CD4-positive, alpha-beta memory T cell (primary cell): ENCODE measurements around the gene SLCO3A1. TPM values are rescaled to one million over a fixed set of nuclear protein-coding genes. Genes with fewer than 3 reads are reported as not detected.
A peak's percentile ranks its signal among the peaks of the same experiment; 100 is the strongest.

Source experiments
- CTCF ChIA-PET: fragments of 350-600 bp; sonication (Branson Sonifier 250); formaldehyde crosslinking; loops from one replicate; lab custom pipeline; 2021; ENCODE audit warnings: inconsistent platforms; ENCODE audit not compliant: partially characterized antibody; lab: Charles Lee
- POLR2A ChIA-PET: fragments of 350-600 bp; sonication (Branson Sonifier 250); formaldehyde crosslinking; loops from one replicate; lab custom pipeline; 2021; ENCODE audit not compliant: partially characterized antibody; lab: Charles Lee
- DNase-seq, 5 donors: peaks; one replicate each; pipeline versions ENCODE4 v3.0.0 to v3.0.0-alpha.2; 2020 to 2022; ENCODE audit warnings: mixed read lengths in 1 of 5
- H3K27ac ChIP-seq: one replicate; pipeline ENCODE4 v1.7.0; 2013; ENCODE audit warnings: low read depth, low read length
- H3K27me3 ChIP-seq: 2 replicates; pipeline ENCODE4 v1.7.0; 2013; ENCODE audit warnings: mild to moderate bottlenecking, low read length, moderate library complexity; ENCODE audit not compliant: insufficient read depth
- H3K36me3 ChIP-seq: 2 replicates; pipeline ENCODE4 v1.7.0; 2013; ENCODE audit warnings: mild to moderate bottlenecking, low read length, moderate library complexity; ENCODE audit not compliant: insufficient read depth
- H3K4me1 ChIP-seq: 2 replicates; pipeline ENCODE4 v1.7.0; 2013; ENCODE audit warnings: mild to moderate bottlenecking, low read length, moderate library complexity; ENCODE audit not compliant: insufficient read depth
- H3K4me3 ChIP-seq, 2 donors: one replicate each; pipeline ENCODE4 v1.7.0; 2013; ENCODE audit warnings: low read length in 2 of 2, mild to moderate bottlenecking in 1 of 2
- H3K9me3 ChIP-seq, 2 donors: one replicate each; pipeline ENCODE4 v1.7.0; 2013; ENCODE audit warnings: low read length in 2 of 2, control low read depth in 1 of 2; ENCODE audit not compliant: control insufficient read depth in 1 of 2
- H3K27ac Mint-ChIP-seq, 7 donors: one replicate each; pipeline ENCODE4 v1.8.0; 2020 to 2021; ENCODE audit warnings: mixed read lengths in 7 of 7, mild to moderate bottlenecking in 6 of 7, inconsistent platforms in 3 of 7, moderate library complexity in 3 of 7
- H3K27me3 Mint-ChIP-seq, 2 donors: one replicate each; pipeline ENCODE4 v1.8.0; 2020 to 2021; ENCODE audit warnings: mixed read lengths in 2 of 2
- H3K36me3 Mint-ChIP-seq, 2 donors: one replicate each; pipeline ENCODE4 v1.8.0; 2020 to 2021; ENCODE audit warnings: mixed read lengths in 2 of 2, inconsistent platforms in 1 of 2, mild to moderate bottlenecking in 1 of 2
- H3K4me1 Mint-ChIP-seq, 4 donors: one replicate each; pipeline ENCODE4 v1.8.0; 2020 to 2021; ENCODE audit warnings: mixed read lengths in 4 of 4, mild to moderate bottlenecking in 1 of 4
- H3K4me3 Mint-ChIP-seq, 8 donors: one replicate each; pipeline ENCODE4 v1.8.0; 2020 to 2021; ENCODE audit warnings: mixed read lengths in 8 of 8, mild to moderate bottlenecking in 7 of 8, moderate library complexity in 6 of 8, inconsistent platforms in 3 of 8
- H3K9me3 Mint-ChIP-seq, 8 donors: one replicate each; pipeline ENCODE4 v1.8.0; 2020 to 2021; ENCODE audit warnings: mixed read lengths in 8 of 8, mild to moderate bottlenecking in 5 of 8, inconsistent platforms in 3 of 8, moderate library complexity in 1 of 8
- intact Hi-C: fragments of 100-400 bp; cut with micrococcal nuclease; formaldehyde crosslinking; loops from one replicate; pipeline ENCODE4 v1.15.1; 2023
- polyA plus RNA-seq, 2 donors: library from polyadenylated mRNA; unstranded; fragments of 300-500 nt; fragmentation: Illumina TruSeq; gene quantifications; one replicate each; pipeline ENCODE4 v1.2.3, GENCODE V29; 2021
- total RNA-seq, 2 experiments: library from RNA; stranded (reverse); gene quantifications; one replicate each; pipeline ENCODE4 v1.2.3, GENCODE V29; 2021

Gene SLCO3A1
- total and polyA plus RNA-seq, 4 experiments from 2014 or later: 30.9 to 61.3 (median 31.9) TPM

- H3K27me3 Mint-ChIP-seq: no peaks in the 10 kb centered on the region
- H3K4me3 ChIP-seq: no peak overlapping the region
- H3K4me1 ChIP-seq: peaks cover 51% of the 10 kb centered on the region
- peak overlapping the region in 4 of 7 donors; percentile 3 to 52 (median 37) for H3K27ac Mint-ChIP-seq
- CTCF ChIA-PET: no interaction called here
- H3K36me3 ChIP-seq: no peaks in the 10 kb centered on the region
- H3K9me3 ChIP-seq: no peaks in the 10 kb centered on the region
- POLR2A ChIA-PET: no interaction called here
- H3K4me1 Mint-ChIP-seq: peaks cover 57 to 74% (median 63%) of the 10 kb centered on the region in 4 donors
- H3K27me3 ChIP-seq: no peaks in the 10 kb centered on the region
- H3K36me3 Mint-ChIP-seq: no peaks in the 10 kb centered on the region
- no peaks in the 10 kb centered on the region for H3K9me3 Mint-ChIP-seq
- H3K4me3 Mint-ChIP-seq: peak overlapping the region; percentile 19 to 64 (median 38)
- no peak overlapping the region for H3K27ac ChIP-seq
- intact Hi-C loops: no loop called here
- DNase-seq: peak in 2 of 5 donors; percentile 7 to 18
These were observed 158.3 kb downstream of the SLCO3A1 start for GRCh38 chr15:92011611-92012367.

GRCh38 chr15:92012368-92012629, 158.8 kb downstream of the SLCO3A1 start:
- Histone ChIP-seq H3K27ac (no peak overlapping the region), H3K9me3 (no peaks in the 10 kb centered on the region), H3K4me3 (no peak overlapping the region), H3K36me3 (no peaks in the 10 kb centered on the region), H3K4me1 (peaks cover 46% of the 10 kb centered on the region), H3K27me3 (no peaks in the 10 kb centered on the region)
- POLR2A ChIA-PET: no interaction called here
- Mint-ChIP-seq H3K4me1 (peaks cover 58 to 74% (median 63%) of the 10 kb centered on the region in 4 donors), H3K27ac (no peak overlapping the region), H3K9me3 (no peaks in the 10 kb centered on the region), H3K4me3 (peak overlapping the region in 5 of 8 donors; percentile 19 to 58 (median 38)), H3K27me3 (no peaks in the 10 kb centered on the region), H3K36me3 (no peaks in the 10 kb centered on the region)
- no peak for DNase-seq
- CTCF ChIA-PET: no interaction called here
- intact Hi-C loops: no loop called here

- intact Hi-C loops: no loop called here
- Histone ChIP-seq H3K4me3 (no peak overlapping the region), H3K27ac (no peak overlapping the region), H3K27me3 (no peaks in the 10 kb centered on the region), H3K4me1 (peaks cover 40% of the 10 kb centered on the region), H3K36me3 (no peaks in the 10 kb centered on the region), H3K9me3 (no peaks in the 10 kb centered on the region)
- DNase-seq: no peak
- Mint-ChIP-seq H3K4me1 (peaks cover 61 to 75% (median 65%) of the 10 kb centered on the region in 4 donors), H3K27ac (peak overlapping the region in 1 of 7 donors; percentile 68), H3K27me3 (no peaks in the 10 kb centered on the region), H3K36me3 (no peaks in the 10 kb centered on the region), H3K9me3 (no peaks in the 10 kb centered on the region), H3K4me3 (no peak overlapping the region)
- CTCF ChIA-PET: no interaction called here
- POLR2A ChIA-PET: no interaction called here
These were observed 159.4 kb downstream of the SLCO3A1 start for GRCh38 chr15:92012881-92013280.

DNA sequence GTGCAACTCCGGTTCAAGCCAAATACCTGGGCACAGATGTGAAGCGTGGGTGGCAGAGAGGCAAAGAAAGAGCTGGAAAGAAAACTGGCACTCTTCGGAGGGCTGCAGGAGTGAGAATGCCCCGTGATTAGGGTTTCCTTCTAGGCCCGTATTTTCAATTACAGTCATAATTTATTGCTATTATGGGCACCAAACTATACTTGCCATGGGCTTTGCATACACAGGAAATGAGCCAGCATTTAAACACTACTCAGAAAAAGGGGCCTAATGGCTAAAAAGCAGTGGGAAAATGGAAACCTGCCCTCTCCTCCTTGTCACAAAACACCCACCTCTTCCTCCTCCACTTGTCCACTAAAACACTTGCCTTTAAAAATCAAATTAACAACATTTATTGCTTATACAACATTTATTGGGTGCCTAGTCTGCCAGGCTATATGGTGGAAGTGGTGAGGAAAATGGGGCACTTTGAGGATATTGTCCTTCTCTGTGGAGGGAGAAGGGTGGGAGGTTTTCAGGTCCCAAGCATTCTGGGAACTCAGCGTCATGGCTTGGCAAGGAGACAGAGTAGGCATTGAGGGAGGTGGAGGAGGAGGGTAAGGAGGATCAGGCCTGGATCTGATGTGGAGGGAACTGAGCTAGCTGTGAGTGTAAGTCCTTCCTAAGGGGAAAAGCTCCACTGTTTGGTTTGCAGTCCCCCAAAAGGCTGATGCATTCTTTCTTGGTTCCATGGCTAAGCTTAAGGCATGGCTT, 160.9 kb downstream of the SLCO3A1 start:
- Histone ChIP-seq H3K27ac (no peak overlapping the region), H3K4me3 (no peak overlapping the region), H3K9me3 (no peaks in the 10 kb centered on the region), H3K36me3 (no peaks in the 10 kb centered on the region), H3K27me3 (no peaks in the 10 kb centered on the region), H3K4me1 (peaks cover 27% of the 10 kb centered on the region)
- ChIA-PET POLR2A (no interaction called here), CTCF (interaction anchor here (1.1 kb wide), 1 partner anchor 161 kb away, joined by 3 read pairs; the partner anchor contains the start of gene SLCO3A1)
- no peak for DNase-seq
- peak overlapping the region in 3 of 7 donors; percentile 45 to 51 (median 49) for H3K27ac Mint-ChIP-seq
- H3K27me3 Mint-ChIP-seq: no peaks in the 10 kb centered on the region
- peak overlapping the region in 1 of 8 donors; percentile 32 for H3K4me3 Mint-ChIP-seq
- no peaks in the 10 kb centered on the region for H3K9me3 Mint-ChIP-seq
- intact Hi-C loops: no loop called here
- peaks cover 46 to 75% (median 63%) of the 10 kb centered on the region in 4 donors for H3K4me1 Mint-ChIP-seq
- no peaks in the 10 kb centered on the region for H3K36me3 Mint-ChIP-seq

DNA sequence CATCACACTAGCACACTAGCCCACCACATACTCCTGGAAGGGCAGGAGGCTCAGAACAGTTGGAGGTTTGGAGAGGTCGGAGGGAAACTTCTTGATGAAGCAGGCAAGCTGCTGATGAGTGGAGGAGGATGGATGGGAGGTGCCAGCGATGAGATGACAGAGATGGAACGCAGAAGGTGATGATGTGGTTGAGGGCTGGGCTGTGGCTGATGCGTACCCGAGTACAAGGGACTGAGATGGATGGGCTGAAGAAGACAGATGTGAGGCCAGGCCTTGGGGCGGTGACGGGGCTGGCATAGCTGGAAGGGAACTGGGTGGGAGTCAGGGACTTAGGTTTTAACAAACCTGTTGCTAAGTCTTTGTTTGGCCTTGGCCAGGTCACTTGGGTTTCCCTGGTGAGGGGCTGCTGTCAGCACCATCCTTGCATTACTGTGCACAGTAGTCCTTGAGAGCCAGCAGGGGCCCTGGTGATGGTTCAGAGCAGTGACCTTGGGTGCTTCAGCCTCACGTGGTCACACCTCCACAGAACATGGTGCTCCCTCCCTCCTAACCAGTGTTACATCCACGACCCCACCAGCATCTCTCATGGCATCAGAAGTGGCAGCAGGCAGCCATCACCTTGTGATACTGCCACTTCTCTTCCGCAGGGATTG, 164.5 kb downstream of the SLCO3A1 start:
- CTCF ChIA-PET: no interaction called here
- no peaks in the 10 kb centered on the region for H3K27me3 ChIP-seq
- Mint-ChIP-seq H3K9me3 (no peaks in the 10 kb centered on the region), H3K36me3 (peaks cover 0 to 3% of the 10 kb centered on the region in 2 donors), H3K27me3 (no peaks in the 10 kb centered on the region), H3K4me3 (peak overlapping the region in 2 of 8 donors; percentile 40 to 68), H3K27ac (peak overlapping the region in 2 of 7 donors; percentile 46 to 92), H3K4me1 (peaks cover 50 to 78% (median 66%) of the 10 kb centered on the region in 4 donors)
- H3K9me3 ChIP-seq: no peaks in the 10 kb centered on the region
- POLR2A ChIA-PET: no interaction called here
- no peak overlapping the region for H3K4me3 ChIP-seq
- peaks cover 18% of the 10 kb centered on the region for H3K4me1 ChIP-seq
- no peaks in the 10 kb centered on the region for H3K36me3 ChIP-seq
- H3K27ac ChIP-seq: no peak overlapping the region
- intact Hi-C loops: no loop called here
- DNase-seq: no peak

DNA sequence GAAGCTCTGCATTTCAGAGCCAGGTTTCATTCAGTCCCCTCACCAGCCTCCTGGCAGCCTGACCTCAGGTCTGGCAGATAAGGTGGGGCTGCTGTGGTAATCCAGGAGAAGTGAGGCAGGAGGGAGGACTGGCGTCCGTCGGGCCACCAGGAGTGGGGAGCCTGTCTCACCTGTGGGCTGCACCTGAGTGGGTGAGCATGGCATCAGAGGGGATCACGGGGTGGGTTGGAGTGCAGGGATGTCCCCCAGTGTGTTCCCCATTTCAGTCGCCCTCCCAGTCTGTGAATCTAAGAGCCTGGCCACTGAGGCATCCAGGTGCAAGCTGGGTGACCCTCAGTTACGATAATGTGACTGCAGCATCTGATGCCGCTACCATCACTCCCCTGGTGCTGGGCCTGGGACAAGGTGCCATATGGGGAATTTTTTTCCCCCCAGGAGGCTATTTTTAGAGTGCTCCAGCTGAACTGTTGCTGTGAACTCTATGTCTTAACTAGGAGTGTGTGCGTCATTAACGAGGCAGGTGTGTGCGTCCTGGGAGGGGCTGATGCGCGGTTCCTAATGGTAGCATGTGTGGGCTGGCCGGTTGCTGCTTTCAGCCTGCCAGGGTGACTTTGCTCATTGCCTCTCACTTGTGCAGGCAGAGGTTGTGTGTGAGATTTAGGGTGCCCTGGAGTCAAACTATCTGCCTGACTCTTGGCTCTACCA, 165.2 kb downstream of the SLCO3A1 start:
- H3K36me3 Mint-ChIP-seq: peaks cover 0 to 3% of the 10 kb centered on the region in 2 donors
- H3K27ac Mint-ChIP-seq: peak overlapping the region in 2 of 7 donors; percentile 29 to 69
- Histone ChIP-seq H3K4me3 (no peak overlapping the region), H3K4me1 (peaks cover 18% of the 10 kb centered on the region), H3K36me3 (no peaks in the 10 kb centered on the region), H3K27ac (no peak overlapping the region), H3K27me3 (no peaks in the 10 kb centered on the region), H3K9me3 (no peaks in the 10 kb centered on the region)
- ChIA-PET CTCF (no interaction called here), POLR2A (no interaction called here)
- no peak overlapping the region for H3K4me3 Mint-ChIP-seq
- intact Hi-C loops: no loop called here
- H3K27me3 Mint-ChIP-seq: no peaks in the 10 kb centered on the region
- H3K9me3 Mint-ChIP-seq: no peaks in the 10 kb centered on the region
- DNase-seq: no peak
- peaks cover 49 to 76% (median 66%) of the 10 kb centered on the region in 4 donors for H3K4me1 Mint-ChIP-seq
